Activated CD4-positive, alpha-beta T cell treated with anti-CD3 and anti-CD28 coated beads, Interleukin-2, Interleukin-6, amounts not matched to agents 100 ng/mL and 50 ng/mL, durations not matched to agents 16 hours and 8 hours (primary cell): ENCODE data around the gene PRKCB.

Source experiments
- DNase-seq: peaks from one replicate; pipeline ENCODE4 v3.0.0-alpha.2; 2020

PRKCB gene

DNA sequence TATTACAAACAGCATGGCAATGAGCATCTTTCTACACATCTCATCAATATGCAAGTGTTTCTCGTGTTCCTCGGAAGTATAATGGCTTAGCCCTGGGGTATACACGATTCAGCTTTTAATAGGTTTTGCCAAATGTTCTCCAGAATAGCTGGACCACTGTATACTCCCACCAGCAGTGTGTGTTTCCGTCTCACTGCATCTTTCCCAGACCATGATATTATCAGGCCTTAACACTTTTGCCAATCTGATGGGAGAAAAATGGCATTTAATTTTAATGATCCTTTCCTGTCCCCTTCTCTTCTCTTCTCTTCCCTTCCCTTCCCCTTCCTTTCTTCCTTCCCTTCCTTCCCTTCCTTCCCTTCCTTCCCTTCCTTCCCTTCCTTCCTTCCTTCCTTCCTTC, 30.8 kb downstream of the PRKCB start:
- no peak for DNase-seq

DNA sequence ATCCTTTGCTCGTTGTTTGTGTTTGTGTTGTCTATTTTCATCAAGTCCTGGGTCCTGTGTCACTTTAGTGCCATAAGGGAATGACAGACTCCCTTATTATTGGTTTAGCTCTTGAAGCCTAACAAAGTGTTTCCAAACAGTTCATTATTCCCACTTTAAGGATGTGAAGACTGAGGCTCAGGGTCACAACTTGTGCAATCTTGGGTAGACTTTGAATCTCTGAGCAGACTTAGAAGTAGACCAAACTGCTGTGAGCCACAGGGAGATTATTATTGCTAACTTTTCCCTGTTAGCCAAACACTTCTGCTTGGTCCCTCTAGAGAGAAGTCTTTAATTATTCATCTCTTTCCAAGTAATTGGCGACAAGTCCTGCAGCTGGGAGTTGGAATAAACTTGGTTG, 31.8 kb downstream of the PRKCB start:
- DNase-seq = no peak

DNA sequence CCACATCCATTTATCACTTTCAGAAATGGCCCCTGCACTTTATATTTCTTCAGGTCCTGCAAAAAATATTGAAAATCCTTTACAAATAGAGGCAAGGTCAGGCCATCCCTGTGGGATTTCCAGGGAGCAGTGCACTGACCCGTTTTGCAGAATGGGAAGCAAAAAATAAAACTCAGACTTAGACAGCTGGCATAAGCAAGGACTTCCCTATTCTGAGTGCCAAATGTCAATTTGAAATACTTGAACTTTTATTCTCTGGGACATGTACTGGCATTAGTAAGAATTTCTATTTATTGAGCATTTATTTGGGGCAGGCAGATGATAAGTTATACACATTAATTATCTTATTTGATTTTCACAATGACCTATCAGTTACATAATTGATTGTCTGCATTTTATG, 32.4 kb downstream of the PRKCB start:
- DNase-seq = no peak

DNA sequence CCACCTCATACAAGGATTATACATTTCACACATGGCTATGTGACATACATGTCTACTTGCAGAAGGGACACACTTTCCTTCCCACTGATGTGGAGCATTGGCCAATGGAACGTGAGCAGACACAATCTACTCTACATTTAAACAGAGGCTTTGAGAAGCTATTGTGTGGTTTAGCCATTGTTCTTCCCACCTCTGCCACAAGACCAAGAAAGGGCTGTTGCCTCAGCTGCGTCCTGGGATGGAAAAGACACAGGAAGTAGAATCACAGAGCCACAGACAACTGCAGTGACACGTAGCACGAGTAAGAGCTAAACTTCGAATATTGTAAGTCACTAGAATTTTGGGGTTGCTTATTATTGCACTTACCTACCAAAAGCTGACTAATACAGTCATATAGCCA, 33.3 kb downstream of the PRKCB start:
- peak; percentile 64 for DNase-seq

DNA sequence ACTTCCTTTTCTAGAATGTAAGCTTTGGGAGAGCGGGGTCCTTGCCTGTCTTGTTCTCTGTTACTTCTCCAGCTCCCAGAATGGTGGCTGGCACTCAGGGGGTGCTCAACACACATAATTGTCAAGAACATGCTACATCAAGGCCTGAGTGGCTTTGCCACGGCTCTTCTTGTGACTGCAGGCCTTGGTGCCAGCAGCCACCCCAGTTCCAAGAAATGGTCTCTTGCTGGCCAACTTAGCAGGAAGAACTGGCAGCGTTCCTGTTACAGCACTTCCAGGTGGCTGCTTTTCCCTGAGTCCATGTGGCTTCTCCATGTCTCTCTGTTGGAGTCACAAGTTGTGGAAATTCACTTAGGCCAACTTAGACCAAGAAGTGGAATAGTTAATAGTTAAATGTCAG, 36.1 kb downstream of the PRKCB start:
- DNase-seq = no peak

DNA sequence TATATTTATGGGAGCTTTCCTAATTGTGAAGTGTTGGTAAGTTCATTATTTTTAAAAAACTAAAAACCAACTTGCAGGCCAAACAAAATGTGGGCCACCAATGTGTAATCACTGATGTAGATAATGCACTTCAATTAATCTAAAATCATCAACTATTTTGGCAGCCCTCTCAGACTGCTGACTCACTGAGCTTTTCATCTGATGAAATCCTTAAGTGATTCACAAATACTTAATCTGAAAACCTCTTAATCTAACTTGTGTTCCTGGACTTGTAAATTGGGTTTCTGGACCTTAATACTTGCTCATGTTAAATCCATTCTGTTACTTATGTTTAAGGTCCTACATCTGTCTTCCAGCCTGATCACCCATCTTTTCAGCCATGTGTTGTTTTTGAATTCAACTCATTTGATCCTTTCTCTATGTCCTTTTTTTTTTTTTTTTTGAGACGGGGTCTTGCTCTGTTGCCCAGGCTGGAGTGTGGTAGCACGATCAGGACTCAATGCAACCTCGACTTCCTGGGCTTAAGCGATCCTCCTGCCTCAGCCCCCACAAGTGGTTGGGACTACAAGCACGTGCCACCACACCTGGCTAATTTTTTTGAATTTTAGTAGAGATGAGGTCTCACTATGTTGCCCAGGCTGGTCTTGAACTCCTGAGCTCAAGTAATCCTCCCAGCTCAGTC, 39.0 kb downstream of the PRKCB start:
- DNase-seq = no peak

DNA sequence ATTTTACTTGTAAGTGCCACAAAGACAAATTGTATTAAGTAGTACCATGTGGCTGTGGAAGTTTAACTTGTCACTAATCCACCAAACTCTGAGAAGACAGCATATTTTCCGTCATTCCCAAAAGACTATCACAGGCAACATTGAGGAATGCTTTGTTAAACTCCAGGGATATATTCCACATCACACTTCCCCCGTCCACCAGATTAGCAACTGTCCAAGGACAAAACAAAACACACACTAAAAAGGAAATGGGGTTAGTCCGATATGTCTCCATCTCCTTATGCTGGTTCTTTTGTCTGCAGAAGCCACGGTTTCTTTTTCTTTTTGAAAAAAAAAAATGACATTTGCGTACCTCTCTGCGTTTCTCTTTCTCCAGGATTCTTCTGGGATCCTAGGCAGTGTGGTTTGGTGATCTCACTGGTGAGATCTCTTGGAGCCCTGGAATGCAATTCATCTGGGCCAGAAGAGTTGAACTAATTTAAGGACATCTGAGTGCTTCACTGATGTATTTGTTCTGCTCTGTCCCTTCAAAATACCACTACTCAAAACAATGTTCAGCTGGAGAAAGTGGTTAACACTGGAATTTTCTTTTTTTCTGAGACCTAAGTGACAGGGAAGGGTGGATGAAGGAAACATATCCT, 40.6 kb downstream of the PRKCB start:
- DNase-seq = no peak

DNA sequence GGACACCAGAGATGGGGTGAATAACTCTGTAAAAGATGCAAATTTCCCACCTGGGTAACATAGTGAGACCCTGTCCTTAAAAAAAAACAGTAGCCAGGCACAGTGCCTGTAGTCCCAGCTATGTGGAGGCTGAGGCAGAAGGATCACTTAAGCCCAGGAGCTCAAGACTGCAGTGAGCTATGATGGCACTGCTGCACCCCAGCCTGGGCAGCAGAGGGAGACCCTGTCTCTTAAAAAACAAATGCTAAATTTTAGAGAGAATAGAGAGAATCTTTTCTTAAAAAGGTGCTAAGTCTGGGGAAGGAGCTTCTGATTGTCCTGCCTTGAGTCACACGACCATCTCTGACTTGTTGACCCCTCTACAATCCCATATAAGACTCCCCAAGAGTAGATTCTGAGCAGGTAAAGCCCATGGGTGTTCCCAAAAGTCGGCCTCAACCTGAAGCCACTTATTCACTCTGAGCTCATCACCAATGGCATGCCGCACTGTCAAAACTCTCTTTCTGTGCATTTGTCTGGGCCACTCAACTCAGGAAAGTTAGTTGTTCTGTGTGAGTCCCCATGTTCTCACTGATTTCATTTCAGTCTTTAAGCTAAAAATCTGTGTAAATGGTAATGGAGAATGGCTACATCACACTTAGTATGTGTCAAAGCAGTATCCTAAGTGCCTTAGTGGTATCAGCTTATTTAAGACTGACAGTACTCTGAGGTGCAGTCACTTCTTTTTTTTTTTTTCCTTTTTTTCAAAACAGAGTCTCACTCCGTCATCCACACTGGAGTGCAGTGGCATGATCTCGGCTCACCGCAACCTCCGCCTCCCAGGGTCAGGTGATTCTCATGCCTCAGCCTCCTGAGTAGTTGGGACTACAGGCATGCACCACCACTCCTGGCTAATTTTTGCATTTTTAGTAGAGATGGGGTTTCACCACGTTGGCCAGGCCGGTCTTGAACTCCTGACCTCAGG, 41.6 kb downstream of the PRKCB start:
- no peak for DNase-seq

DNA sequence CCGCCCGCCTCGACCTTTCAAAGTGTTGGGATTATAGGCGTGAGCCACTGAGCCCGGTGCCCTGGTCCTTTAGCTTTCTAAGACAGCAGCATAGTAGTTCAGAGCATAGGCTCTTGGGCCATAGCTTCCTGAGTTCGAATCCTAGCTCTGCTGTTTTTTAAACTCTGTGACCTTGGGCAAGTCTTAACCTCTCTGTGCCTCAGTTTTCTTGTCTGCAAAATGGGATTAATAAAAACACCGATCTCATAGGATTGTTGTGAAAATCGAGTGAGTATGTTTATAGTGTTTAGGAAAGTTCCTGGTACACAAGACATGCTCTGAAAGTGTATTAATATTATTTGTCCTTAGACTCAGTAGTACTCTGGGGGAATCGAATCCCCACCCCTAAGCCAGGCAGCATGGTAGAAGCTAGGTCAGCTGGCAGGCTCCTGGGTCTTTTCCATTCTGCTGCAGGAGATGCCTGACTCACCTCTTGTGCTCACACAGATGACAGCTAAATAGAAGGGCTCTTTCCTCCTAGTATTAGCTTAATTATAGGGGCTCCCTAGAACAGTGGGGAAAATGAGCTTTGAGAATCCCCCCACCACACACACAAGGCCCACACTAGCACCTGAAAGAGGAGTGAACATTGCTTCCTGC, 44.1 kb downstream of the PRKCB start:
- DNase-seq = no peak

DNA sequence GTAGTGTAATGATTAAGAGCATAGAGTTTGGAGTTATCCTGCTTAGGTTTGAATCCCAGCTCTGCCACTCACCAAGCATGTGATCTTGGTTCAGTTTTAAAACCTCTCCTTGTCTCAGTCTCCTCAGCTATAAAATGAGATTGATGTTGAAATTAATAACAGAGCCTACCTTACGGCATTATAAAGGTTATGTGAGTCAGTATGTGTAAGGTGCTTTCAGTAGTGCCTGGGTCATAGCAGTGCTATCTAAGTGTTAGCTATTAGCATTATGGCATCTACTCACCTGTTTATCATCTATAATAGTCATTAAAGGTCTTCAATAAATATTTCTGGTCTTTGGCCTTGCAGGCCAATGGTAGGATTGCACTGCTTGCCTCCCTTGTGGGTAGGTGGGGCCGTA, 53.4 kb downstream of the PRKCB start:
- no peak for DNase-seq

DNA sequence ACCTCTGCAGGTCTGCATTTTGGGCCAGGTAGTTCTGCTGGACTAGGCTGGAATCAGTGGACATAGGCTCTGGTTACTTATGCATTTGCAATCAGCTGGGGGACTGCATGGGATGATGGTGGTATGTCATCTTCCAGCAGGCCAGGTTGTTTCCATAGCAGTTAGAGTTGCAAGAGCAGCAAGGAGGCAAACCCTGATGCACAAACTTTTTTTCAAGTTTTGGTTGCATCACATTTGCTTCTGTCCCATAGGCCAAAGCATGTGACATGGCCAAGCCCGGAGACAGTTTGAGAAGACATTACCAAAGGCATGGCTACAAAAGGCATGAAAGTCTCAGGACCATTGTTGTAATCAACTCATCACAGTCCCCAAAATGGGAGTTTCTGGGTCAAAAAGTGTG, 58.2 kb downstream of the PRKCB start:
- DNase-seq = no peak

DNA sequence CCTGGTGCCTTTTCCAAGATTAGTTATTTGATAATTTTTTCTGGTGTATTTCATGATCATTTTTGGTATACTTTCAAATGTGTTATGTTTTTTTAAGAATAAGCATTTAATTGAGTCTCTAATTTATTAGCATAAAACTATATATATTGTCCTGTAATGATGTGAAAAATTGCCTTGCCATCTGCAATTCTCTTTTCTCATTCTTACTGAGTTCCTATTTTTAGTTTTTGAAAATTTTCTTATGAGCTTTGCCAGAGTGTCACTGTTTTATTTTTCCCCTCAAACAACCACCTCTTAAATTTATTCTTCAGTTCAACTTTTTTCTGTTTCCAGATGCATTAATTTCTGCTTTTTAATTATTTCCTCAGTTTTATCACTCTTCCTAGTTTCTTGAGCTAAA, 59.3 kb downstream of the PRKCB start:
- DNase-seq = no peak

DNA sequence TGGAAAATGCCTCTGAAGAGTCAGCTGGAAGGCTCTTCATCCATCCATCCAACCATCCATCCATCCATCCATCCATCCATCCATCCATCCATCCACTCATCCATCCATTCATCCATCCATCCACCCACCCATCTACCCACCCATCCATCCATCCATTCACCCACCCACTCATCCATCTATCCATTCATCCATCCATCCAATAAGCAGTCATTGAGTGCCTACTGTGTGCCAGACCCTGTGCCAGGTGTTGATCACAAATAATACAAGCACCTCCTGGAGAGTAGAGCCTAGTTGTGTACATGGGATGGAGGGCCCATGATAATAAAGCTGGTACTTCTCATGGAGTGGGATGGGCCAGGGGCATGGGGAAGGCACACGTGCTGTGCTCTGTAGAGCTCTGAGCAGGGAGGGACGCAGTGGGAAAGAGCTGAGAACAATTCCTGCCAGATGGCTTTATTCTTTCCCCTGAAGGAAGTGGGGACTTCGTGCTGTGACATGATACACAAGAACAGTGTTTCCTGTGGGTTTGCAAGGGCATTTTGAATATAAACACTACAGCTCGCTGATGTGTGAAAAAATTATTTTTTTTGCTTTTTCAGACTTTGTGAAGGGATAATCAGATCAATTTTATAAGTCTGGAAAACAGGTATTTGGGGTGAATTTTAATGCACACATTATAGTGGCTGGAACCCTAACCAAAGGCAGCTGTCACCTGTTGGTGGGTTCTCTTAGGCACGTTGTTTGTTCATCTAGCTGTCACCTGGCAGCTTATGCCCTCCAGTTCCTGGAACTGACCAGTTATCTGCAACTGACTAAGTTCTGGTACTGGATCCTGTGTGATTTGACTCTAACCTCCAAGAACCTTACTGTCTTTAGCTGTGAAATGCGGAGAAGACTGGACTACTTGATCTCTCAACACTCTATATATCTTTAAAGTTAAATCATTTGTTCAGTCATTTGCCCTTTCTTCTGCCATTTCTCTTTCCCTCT, 61.3 kb downstream of the PRKCB start:
- peak; percentile 29 for DNase-seq

DNA sequence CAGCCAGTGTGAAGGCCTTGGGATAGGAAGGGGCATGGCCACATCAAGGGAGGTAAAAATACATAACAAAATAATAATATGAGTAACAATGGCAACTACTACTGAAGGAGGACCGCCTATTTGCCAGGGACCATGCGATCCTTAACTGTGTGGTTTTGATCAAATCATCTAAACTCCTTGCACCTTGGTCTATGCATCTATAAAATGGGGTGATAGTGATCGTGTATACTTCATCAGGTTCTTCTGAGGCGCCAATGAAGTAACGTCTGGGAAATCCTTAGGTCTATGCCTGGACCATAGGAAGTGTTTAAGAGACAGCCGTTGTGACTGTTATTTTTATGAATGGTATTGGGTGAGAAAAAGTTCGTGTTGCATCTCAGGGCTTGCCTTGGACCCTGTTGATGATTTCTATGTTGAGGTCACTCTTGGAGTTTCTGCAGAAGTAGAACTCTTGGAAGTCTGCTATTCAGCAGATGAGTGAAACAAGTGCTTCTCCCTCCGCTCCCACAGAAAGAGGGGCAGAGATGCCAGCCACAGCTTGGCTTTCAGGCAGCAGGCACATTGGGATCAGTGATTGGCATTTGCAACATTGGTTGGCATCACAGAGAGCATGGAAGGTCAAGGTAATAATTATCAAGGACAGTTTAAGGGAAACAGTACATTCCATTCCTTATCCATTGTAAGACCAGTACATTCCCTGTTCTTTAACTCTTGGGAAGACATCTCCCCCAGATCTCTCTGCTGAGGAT, 63.1 kb downstream of the PRKCB start:
- DNase-seq = no peak

DNA sequence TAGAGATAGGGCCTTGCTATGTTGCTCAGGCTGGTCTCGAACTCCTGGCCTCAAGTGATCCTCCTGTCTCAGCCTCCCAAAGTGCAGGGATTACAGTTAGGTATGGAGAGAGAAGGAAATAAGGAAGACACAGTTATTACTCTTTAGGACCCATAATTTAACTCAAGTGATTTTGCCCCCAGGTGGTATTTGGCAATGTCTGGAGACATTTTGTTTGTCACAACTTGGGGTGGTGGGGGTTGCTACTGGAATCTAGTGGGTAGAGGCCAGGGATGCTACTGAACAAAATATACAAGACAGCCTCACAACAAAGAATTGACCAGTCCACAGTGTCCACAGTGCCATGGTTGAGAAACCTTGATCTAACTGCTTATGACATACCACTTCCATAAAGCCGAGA, 64.1 kb downstream of the PRKCB start:
- DNase-seq = no peak

DNA sequence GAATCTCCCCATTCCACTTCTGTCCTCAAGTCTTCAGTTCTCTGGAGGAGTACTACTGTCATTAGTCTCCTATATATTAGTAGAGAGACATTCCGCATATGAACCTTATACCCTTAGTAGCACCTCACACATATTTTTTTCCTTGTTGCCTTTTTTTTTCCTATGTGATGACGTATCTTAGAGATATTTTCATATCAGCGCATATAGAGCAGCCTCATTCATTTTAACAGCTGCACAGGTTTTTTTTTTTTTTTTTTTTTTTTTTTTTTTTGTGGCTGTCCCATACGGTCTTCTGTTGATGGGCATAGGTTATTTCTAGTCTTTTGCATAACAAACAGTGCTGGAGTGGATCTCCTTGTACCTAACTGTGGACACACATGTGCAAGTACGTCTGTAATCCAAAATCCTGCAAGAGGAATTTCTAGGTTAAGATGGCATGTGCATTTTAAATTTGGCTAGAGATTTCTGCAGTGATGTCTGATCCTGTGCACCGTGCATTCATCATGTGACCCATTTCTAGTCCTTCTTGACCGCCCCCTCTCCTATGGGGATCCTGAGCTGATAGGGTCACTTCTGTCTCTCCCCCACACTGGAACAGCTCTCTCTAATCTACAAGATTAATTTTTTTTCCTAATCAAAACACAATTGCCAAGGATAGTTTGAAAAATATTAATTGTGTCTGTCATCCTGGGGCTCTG, 64.8 kb downstream of the PRKCB start:
- no peak for DNase-seq

DNA sequence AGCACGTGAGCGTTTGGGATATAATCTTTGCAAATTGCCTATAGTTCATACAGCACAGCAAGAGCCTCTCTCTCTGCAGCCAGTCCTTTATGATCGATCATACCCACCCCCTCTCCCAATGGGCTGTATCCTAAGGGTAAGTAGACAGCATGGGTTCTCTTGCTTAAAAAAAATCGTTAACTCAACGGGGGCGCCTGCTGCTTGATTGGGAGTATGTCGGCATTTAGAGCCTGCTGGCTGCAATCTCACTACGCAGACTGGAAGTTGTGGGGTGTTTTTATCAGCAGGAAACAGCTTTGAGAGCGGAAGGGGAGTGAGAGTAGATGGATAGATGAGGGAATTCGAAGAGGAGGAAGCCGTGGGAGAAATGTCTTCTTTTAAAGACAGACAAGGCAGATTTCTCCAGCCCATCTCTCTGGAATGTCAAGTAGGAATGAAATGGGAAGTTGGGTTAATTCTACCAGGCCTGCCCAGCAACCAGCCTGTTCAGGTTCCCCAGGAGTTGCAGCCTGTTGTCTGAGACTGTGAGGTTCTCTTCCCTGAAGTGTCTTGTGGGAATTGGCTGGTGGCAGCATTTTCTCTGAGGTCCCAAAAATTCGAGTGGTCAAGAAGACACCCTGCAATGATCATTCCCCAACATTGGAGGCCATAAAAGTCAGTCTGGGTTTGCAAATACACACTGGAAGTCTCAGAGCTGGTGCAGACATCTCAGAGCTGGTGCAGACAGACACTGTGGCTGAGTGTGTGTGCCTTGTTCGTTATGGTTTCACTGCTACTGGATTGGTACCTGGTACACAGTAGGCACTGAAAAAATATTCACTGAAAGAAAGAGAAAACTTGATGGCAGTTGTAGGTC, 65.6 kb downstream of the PRKCB start:
- DNase-seq = no peak

DNA sequence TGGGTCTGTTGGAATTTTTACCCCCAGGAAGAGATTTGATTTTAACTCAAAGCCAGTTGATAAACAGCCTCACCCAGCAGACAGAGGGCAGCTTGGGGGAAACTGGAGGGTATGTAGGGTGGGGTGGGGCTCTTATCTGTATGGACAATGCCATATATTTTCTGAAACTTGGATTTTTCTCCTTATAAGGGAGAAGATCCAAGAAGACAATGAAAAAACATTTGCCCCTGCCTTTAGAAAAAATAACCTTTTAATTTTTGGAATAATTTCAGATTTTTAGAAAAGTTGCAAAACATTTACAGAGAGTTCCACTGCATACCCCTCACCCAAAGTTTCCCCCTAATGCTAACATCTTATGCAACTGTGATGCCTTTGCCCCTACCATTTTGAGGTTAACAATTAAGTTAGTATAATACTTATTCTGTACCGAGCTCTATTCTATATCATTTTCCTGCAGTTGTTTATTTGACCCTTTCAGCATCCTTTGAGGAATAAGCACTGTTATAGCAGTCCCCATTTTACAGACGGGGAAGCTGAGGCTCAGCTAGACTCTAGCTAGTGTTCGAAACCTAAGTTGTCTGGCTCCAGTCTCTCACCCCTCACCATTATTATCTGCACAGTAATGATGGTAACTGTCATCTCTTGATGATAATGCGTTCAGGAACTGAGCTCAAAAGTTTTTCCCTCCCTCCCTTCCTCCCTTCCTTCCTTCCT, 66.4 kb downstream of the PRKCB start:
- DNase-seq = no peak
